Breast epithelium (tissue), 4 donors: Measurements from ENCODE around the gene SNTG2. TPM values are rescaled to one million over a fixed set of nuclear protein-coding genes. Genes with fewer than 3 reads are reported as not detected.

Experiments
- DNase-seq, 2 donors: peaks; one replicate each; pipeline ENCODE4 v3.0.0-alpha.2; 2019; ENCODE audit warnings: low spot score in 2 of 2
- H3K27ac ChIP-seq, 2 donors: fragments of 200-600 bp; sonication (generic) in 1 of 2; one replicate each; pipeline ENCODE4 v1.5.1; 2016 to 2019; ENCODE audit warnings: mild to moderate bottlenecking in 1 of 2
- H3K27me3 ChIP-seq, 2 donors: fragments of 200-600 bp; sonication (generic) in 1 of 2; one replicate each; pipeline versions ENCODE4 v1.5.1 to v1.6.0; 2017 to 2019; ENCODE audit warnings: control low read depth in 1 of 2, mild to moderate bottlenecking in 1 of 2
- H3K36me3 ChIP-seq: fragments of 200-600 bp; one replicate; pipeline ENCODE4 v1.5.1; 2019
- H3K4me1 ChIP-seq, 2 donors: fragments of 200-600 bp; sonication (generic); one replicate each; pipeline ENCODE4 v1.5.1; 2016 to 2019; ENCODE audit warnings: control low read depth in 1 of 2
- H3K4me3 ChIP-seq, 3 donors: fragments of 200-600 bp; sonication (generic); 1 replicate in 2 of 3; 2 replicates in 1 of 3; pipeline ENCODE4 v1.5.1; 2016 to 2019; ENCODE audit warnings: mild to moderate bottlenecking in 3 of 3, moderate library complexity in 2 of 3
- H3K9me3 ChIP-seq, 2 donors: fragments of 200-600 bp; sonication (generic) in 1 of 2; one replicate each; pipeline ENCODE4 v1.5.1; 2016 to 2019; ENCODE audit warnings: control low read depth in 1 of 2
- POLR2A ChIP-seq: fragments of 450-650 bp; IDR thresholded peaks from one replicate; pipeline ENCODE4 v1.6.1; 2016; ENCODE audit warnings: antibody characterized with exemption, mild to moderate bottlenecking, moderate library complexity
- POLR2AphosphoS5 ChIP-seq, 3 donors: sonication (generic); formaldehyde crosslinking; IDR thresholded peaks; one replicate each; pipeline ENCODE4 v1.6.1; 2017; ENCODE audit warnings: antibody characterized with exemption in 3 of 3
- intact Hi-C: fragments of 100-400 bp; cut with DNase I; formaldehyde crosslinking; loops from one replicate; pipeline ENCODE4 v1.15.1; 2023; ENCODE audit warnings: low total_unique reads
- total RNA-seq, 3 donors: library from RNA; depleted of rRNA; stranded (reverse); fragments of >200 nt; gene quantifications; one replicate each; pipeline ENCODE4 v1.1.0, GENCODE V29; 2016
- TF ChIP-seq, protein P1 (sequence below), 3 donors: fragments of 450-650 bp; IDR thresholded peaks; one replicate each; pipeline ENCODE4 v1.5.1; 2016 to 2017; ENCODE audit warnings: antibody characterized with exemption in 3 of 3, mild to moderate bottlenecking in 3 of 3, moderate library complexity in 3 of 3

SNTG2 gene
- total RNA-seq, 3 donors from 2014 or later, result 4.6 to 7.4 (median 6.0) TPM

DNA sequence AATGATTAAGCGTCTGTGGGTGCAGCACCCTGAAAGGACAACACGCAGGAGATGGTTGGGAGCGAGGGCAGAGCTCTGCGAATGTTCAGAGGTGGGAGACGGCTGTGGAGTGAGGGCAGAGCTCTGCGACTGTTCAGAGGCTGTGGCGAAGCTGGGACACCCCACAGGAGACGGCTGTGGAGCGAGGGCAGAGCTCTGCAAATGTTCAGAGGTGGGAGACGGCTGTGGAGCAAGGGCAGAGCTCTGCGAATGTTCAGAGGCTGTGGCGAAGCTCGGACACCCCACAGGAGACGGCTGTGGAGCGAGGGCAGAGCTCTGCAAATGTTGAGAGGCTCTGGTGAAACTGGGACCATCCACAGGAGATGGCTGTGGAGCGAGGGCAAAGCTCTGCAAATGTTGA is 40.0 kb upstream of the SNTG2 start:
- Histone ChIP-seq H3K27me3 (no peaks in the 10 kb centered on the region), H3K9me3 (no peaks in the 10 kb centered on the region), H3K27ac (no peak overlapping the region), H3K36me3 (no peaks in the 10 kb centered on the region), H3K4me1 (no peaks in the 10 kb centered on the region), H3K4me3 (no peak overlapping the region)
- intact Hi-C loops, result no loop called here
- TF ChIP-seq, protein P1, sequence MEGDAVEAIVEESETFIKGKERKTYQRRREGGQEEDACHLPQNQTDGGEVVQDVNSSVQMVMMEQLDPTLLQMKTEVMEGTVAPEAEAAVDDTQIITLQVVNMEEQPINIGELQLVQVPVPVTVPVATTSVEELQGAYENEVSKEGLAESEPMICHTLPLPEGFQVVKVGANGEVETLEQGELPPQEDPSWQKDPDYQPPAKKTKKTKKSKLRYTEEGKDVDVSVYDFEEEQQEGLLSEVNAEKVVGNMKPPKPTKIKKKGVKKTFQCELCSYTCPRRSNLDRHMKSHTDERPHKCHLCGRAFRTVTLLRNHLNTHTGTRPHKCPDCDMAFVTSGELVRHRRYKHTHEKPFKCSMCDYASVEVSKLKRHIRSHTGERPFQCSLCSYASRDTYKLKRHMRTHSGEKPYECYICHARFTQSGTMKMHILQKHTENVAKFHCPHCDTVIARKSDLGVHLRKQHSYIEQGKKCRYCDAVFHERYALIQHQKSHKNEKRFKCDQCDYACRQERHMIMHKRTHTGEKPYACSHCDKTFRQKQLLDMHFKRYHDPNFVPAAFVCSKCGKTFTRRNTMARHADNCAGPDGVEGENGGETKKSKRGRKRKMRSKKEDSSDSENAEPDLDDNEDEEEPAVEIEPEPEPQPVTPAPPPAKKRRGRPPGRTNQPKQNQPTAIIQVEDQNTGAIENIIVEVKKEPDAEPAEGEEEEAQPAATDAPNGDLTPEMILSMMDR (IDR thresholded peaks at IDR 0.05), result no peak
- TF ChIP-seq POLR2AphosphoS5 (IDR thresholded peaks at IDR 0.05), result no peak
- no peak for DNase-seq

DNA sequence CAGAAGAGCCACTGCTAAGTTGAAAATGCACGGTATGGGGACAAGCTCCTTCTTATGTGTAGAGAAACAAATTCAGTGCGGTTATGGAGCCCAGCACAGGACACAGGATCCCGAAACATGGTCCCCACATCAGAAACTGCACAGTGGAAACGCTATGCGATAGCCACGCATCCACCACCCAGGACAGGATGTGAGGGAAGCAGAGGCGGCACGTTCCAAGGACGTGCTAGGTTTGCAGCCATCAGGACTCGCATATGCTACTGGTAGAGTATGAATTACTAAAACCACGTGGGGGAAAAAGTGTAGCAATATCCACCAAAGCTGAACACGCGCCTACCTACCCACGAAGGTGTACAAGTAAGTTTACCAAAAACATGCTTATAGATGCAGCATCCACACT is 34.7 kb upstream of the SNTG2 start:
- intact Hi-C loops, result no loop called here

DNA sequence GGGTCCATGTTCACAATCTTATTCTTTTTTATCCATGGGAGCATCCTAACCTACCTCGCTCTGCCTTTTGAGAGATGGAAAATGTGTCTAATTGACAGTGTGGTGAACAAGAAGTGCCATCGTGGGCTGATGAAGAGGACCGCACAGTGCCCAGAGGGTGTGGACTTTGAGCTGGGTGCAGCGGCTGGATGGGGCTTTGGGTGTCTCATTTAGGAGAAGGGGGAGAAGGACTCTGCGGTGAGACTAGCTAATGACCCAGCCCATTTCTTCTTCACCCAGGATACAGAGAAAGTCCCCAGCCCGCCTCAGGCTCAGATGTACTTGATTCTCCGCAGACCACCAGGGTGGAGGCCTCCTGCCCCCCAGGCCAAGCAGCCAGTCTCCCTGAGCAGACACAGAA is 33.7 kb upstream of the SNTG2 start:
- H3K36me3 ChIP-seq, result no peaks in the 10 kb centered on the region
- TF ChIP-seq, protein P1 (IDR thresholded peaks at IDR 0.05), result no peak
- TF ChIP-seq POLR2A, result no peak
- TF ChIP-seq POLR2AphosphoS5 (IDR thresholded peaks at IDR 0.05), result no peak
- no peak for DNase-seq

More for the DNA sequence above, 34.7 kb upstream of the SNTG2 start:
- Histone ChIP-seq H3K36me3 (no peaks in the 10 kb centered on the region), H3K4me3 (no peak overlapping the region), H3K27me3 (no peaks in the 10 kb centered on the region), H3K9me3 (no peaks in the 10 kb centered on the region), H3K4me1 (no peaks in the 10 kb centered on the region), H3K27ac (no peak overlapping the region)
- DNase-seq, result no peak
- TF ChIP-seq, protein P1 (IDR thresholded peaks at IDR 0.05), result no peak
- TF ChIP-seq POLR2AphosphoS5 (IDR thresholded peaks at IDR 0.05) (no peak), POLR2A (no peak)

DNA sequence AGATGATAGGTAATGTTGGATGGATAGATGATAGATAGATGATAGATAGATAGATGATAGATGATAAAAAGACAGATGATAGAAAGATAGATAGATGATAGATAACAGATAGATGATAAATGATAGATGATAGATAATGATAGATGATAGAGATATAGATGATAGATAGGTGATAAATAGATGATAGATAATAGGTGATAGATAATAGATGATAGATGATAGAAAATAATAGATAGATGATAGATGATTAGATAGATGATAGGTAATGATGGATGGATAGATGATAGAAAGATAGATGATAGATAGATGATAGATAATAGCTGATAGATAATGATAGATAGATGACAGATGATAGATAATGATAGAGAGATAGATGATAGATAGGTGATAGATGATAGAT is 31.0 kb upstream of the SNTG2 start:
- H3K4me3 ChIP-seq, result no peak overlapping the region
- TF ChIP-seq POLR2A, result no peak
- TF ChIP-seq POLR2AphosphoS5 (IDR thresholded peaks at IDR 0.05), result no peak
- H3K27ac ChIP-seq, result no peak overlapping the region
- DNase-seq, result no peak
- intact Hi-C loops, result loop anchor here (10.0 kb wide), 1 partner anchor 1615 kb away; no protein-coding TSS in a partner anchor
- no peaks in the 10 kb centered on the region for H3K9me3 ChIP-seq
- H3K27me3 ChIP-seq, result no peaks in the 10 kb centered on the region
- H3K4me1 ChIP-seq, result no peaks in the 10 kb centered on the region
- H3K36me3 ChIP-seq, result no peaks in the 10 kb centered on the region

More for the DNA sequence above, 33.7 kb upstream of the SNTG2 start:
- no peaks in the 10 kb centered on the region for H3K27me3 ChIP-seq
- no peaks in the 10 kb centered on the region for H3K9me3 ChIP-seq
- no peak overlapping the region for H3K4me3 ChIP-seq
- H3K27ac ChIP-seq, result no peak overlapping the region
- H3K4me1 ChIP-seq, result no peaks in the 10 kb centered on the region
- intact Hi-C loops, result no loop called here

DNA sequence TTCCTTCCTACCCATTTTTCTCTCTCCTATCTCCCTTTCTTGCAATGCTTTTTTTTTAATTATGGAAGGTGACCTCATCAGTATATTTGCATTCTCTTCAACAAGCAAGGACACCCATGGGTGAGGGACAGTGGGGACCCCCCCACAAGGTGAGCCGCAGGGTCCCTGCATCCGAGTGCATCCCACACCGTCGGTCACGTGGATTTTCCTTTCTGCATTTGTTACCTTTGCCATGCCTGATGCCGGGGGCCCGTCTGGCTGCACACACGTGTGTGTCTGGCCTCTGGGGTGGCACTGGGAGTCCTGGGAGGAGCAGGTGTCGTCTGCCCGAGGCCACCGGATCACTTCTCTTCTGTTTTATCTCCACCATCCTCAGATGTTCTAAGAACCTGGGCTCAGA is 30.1 kb upstream of the SNTG2 start:
- intact Hi-C loops, result loop anchor here (10.0 kb wide), 1 partner anchor 1614 kb away; no protein-coding TSS in a partner anchor
- Histone ChIP-seq H3K27ac (no peak overlapping the region), H3K4me3 (no peak overlapping the region), H3K9me3 (no peaks in the 10 kb centered on the region), H3K4me1 (no peaks in the 10 kb centered on the region), H3K36me3 (no peaks in the 10 kb centered on the region), H3K27me3 (no peaks in the 10 kb centered on the region)
- no peak for TF ChIP-seq POLR2AphosphoS5 (IDR thresholded peaks at IDR 0.05)
- TF ChIP-seq, protein P1 (IDR thresholded peaks at IDR 0.05), result no peak
- no peak for TF ChIP-seq POLR2A
- no peak for DNase-seq

DNA sequence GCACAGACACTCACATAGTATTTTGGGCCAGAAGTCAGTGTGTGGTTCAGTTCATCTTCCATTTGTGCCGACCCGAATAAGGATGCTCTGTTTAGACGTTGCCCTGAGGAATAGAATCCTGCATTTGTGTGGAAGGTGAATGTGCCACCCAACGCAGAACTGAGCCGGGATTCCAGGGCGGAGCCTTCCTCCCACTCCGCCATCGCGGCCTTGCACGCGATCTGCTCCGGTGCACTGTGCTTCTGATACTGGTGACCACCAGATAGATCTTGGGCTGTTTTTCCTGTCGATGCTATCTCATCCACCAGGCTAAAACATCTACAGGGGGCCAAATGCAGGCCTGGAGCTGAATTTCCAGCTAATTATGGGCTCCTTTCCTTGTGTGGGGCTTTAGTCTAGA is 29.6 kb upstream of the SNTG2 start:
- Histone ChIP-seq H3K4me1 (no peaks in the 10 kb centered on the region), H3K4me3 (no peak overlapping the region), H3K27ac (no peak overlapping the region), H3K27me3 (no peaks in the 10 kb centered on the region), H3K36me3 (no peaks in the 10 kb centered on the region), H3K9me3 (no peaks in the 10 kb centered on the region)
- intact Hi-C loops, result loop anchor here (10.0 kb wide), 1 partner anchor 1614 kb away; no protein-coding TSS in a partner anchor
- DNase-seq, result no peak
- TF ChIP-seq POLR2AphosphoS5 (IDR thresholded peaks at IDR 0.05), result no peak
- TF ChIP-seq, protein P1 (IDR thresholded peaks at IDR 0.05), result no peak
- TF ChIP-seq POLR2A, result no peak
